SK-N-SH treated with all-trans-retinoic acid at 6 μM for 48 hours (cell line): Measurements from ENCODE around the gene AGPAT4.

Source experiments
- ISL1 ChIP-seq: fragments of 250-450 bp; sonication (Bioruptor Pico); IDR thresholded peaks from 2 replicates; pipeline ENCODE4 v2.1.2; 2022; ENCODE audit warnings: mild to moderate bottlenecking, moderate library complexity
- PATZ1 ChIP-seq: fragments of 250-450 bp; sonication (Bioruptor Pico); IDR thresholded peaks from 2 replicates; pipeline ENCODE4 v1.8.0; 2020; ENCODE audit warnings: mild to moderate bottlenecking, moderate library complexity, borderline replicate concordance
- RARB ChIP-seq: fragments of 250-450 bp; sonication (Bioruptor Pico); IDR thresholded peaks from 2 replicates; pipeline ENCODE4 v1.8.0; 2021; ENCODE audit warnings: mild to moderate bottlenecking, moderate library complexity
- TCF4 ChIP-seq: fragments of 250-450 bp; sonication (Bioruptor Pico); IDR thresholded peaks from 2 replicates; pipeline ENCODE4 v1.8.0; 2021; ENCODE audit warnings: mild to moderate bottlenecking, moderate library complexity, borderline replicate concordance
- ZC3H10 ChIP-seq: fragments of 250-450 bp; sonication (Bioruptor Pico); IDR thresholded peaks from 2 replicates; pipeline ENCODE4 v1.5.1; 2021; ENCODE audit warnings: mild to moderate bottlenecking, moderate library complexity
- ZNF70 ChIP-seq: fragments of 450-650 bp; formaldehyde crosslinking; IDR thresholded peaks from 2 replicates; pipeline ENCODE4 v1.5.0; 2020; ENCODE audit warnings: mild to moderate bottlenecking, moderate library complexity
- ZNF8 ChIP-seq: fragments of 450-650 bp; formaldehyde crosslinking; IDR thresholded peaks from 2 replicates; pipeline ENCODE4 v1.5.0; 2020; ENCODE audit warnings: mild to moderate bottlenecking, moderate library complexity

GRCh38 chr6:161091972-161092701 is 181.7 kb downstream of the AGPAT4 start:
- TF ChIP-seq PATZ1 (CRISPR knock-in tag) (no peak), ZNF70 (CRISPR knock-in tag) (no peak), RARB (CRISPR knock-in tag) (no peak), ISL1 (CRISPR knock-in tag) (no peak), ZNF8 (CRISPR knock-in tag) (no peak), ZC3H10 (CRISPR knock-in tag) (no peak), TCF4 (no peak)
